GM21825 (cell line): ENCODE results near the gene HES7.

ENCODE experiments used
- ATAC-seq: cut with Tn5 transposase; IDR thresholded peaks from one replicate; pipeline ENCODE4 v1.9.1; 2021; ENCODE audit warnings: mild to moderate bottlenecking, moderate library complexity; ENCODE audit not compliant: unreplicated experiment

The HES7 gene

GRCh38 chr17:8075574-8076342, 48.1 kb downstream of the HES7 start:
- no peak for ATAC-seq

- ATAC-seq: no peak
Measured at GRCh38 chr17:8075081-8075480, 48.8 kb downstream of the HES7 start.

- no peak for ATAC-seq
Measured at GRCh38 chr17:8074554-8074953, 49.4 kb downstream of the HES7 start.

- peak; percentile 47 for ATAC-seq
Measured at GRCh38 chr17:8073627-8074484, 50.0 kb downstream of the HES7 start.

GRCh38 chr17:8072729-8073461, 51.0 kb downstream of the HES7 start:
- ATAC-seq: no peak

GRCh38 chr17:8072341-8072728, 51.6 kb downstream of the HES7 start:
- ATAC-seq: no peak

GRCh38 chr17:8071496-8071895, 52.4 kb downstream of the HES7 start:
- ATAC-seq: no peak
